Stimulated activated CD4-positive, alpha-beta T cell treated with anti-CD3 and anti-CD28 coated beads, TNF-alpha, amount 100 ng/mL, for 24 hours (primary cell): Measurements from ENCODE around the gene SPOP.
"Not testable (repeated sequence)": the region's sequence is repeated elsewhere in the genome, so short reads cannot be mapped to it uniquely, and the experiment has no call there.

Experiments
- DNase-seq, 3 experiments: peaks; one replicate each; pipeline ENCODE4 v3.0.0-alpha.2; 2020; ENCODE audit warnings: low read depth in 3 of 3

SPOP gene

GRCh38 chr17:49572806-49573420 lies 105.0 kb downstream of the SPOP start:
- DNase-seq, result no peak

GRCh38 chr17:49572226-49572625 lies 105.7 kb downstream of the SPOP start:
- DNase-seq, result no peak

GRCh38 chr17:49571764-49572163 lies 106.1 kb downstream of the SPOP start:
- DNase-seq, result no peak

GRCh38 chr17:49571283-49571682 lies 106.6 kb downstream of the SPOP start:
- no peak for DNase-seq

- no peak for DNase-seq
These were observed 107.2 kb downstream of the SPOP start for GRCh38 chr17:49570540-49571242.

- DNase-seq, result not testable (repeated sequence)
These were observed 109.2 kb downstream of the SPOP start for GRCh38 chr17:49568695-49569047.

- DNase-seq, result peak; percentile 62 to 85 (median 66)
These were observed 109.8 kb downstream of the SPOP start for GRCh38 chr17:49567871-49568694.

- DNase-seq, result no peak
These were observed 110.8 kb downstream of the SPOP start for GRCh38 chr17:49567104-49567521.

GRCh38 chr17:49566668-49567071 lies 111.2 kb downstream of the SPOP start:
- no peak for DNase-seq

GRCh38 chr17:49565948-49566491 lies 111.9 kb downstream of the SPOP start:
- DNase-seq, result no peak

GRCh38 chr17:49564638-49565037 lies 113.3 kb downstream of the SPOP start:
- DNase-seq, result no peak

GRCh38 chr17:49557312-49558024 lies 120.4 kb downstream of the SPOP start:
- DNase-seq, result peak in 1 of 3 experiments; percentile 38

GRCh38 chr17:49556223-49556943 lies 121.5 kb downstream of the SPOP start:
- DNase-seq, result peak; percentile 64 to 84 (median 73)

GRCh38 chr17:49555495-49556222 lies 122.2 kb downstream of the SPOP start:
- DNase-seq, result no peak

GRCh38 chr17:49554694-49555494 lies 123.0 kb downstream of the SPOP start:
- no peak for DNase-seq

- no peak for DNase-seq
These were observed 124.1 kb downstream of the SPOP start for GRCh38 chr17:49553676-49554335.

GRCh38 chr17:49552070-49552751 lies 125.7 kb downstream of the SPOP start:
- DNase-seq, result no peak
